Measurements from ENCODE around the gene BUB1B.
A peak's percentile ranks its signal among the peaks of the same experiment; 100 is the strongest.

The BUB1B gene

GRCh38 chr15:40266828-40267304 is 106.0 kb downstream of the BUB1B start:
- TF ChIP-seq REST (IDR thresholded peaks at IDR 0.05; ENCODE audit: low read depth) (no peak), CREB1 (IDR thresholded peaks at IDR 0.05; ENCODE audit: low read depth) (no peak), NFIC (IDR thresholded peaks at IDR 0.05) (0 out of 2 replicates have a peak, but pooled peaks have one; percentile 18), ZBTB7A (IDR thresholded peaks at IDR 0.05; ENCODE audit: low read depth) (no peak)

- TF ChIP-seq USF1 (IDR thresholded peaks at IDR 0.05) (no peak), TEAD4 (IDR thresholded peaks at IDR 0.05) (no peak), EP300 (IDR thresholded peaks at IDR 0.05; ENCODE audit: borderline replicate concordance) (no peak), NFIC (IDR thresholded peaks at IDR 0.05) (no peak), MAX (IDR thresholded peaks at IDR 0.05) (no peak), REST (IDR thresholded peaks at IDR 0.05; ENCODE audit: low read depth) (no peak), TAF1 (IDR thresholded peaks at IDR 0.05; ENCODE audit: low read depth) (no peak), ZBTB7A (IDR thresholded peaks at IDR 0.05; ENCODE audit: low read depth) (no peak), EGR1 (IDR thresholded peaks at IDR 0.05) (no peak)
These were observed 106.8 kb downstream of the BUB1B start for GRCh38 chr15:40267670-40268069.

- no peak for TF ChIP-seq USF1 (IDR thresholded peaks at IDR 0.05)
- no peak for TF ChIP-seq NFIC (IDR thresholded peaks at IDR 0.05)
- no peak for TF ChIP-seq FOXM1 (IDR thresholded peaks at IDR 0.05; ENCODE audit: borderline replicate concordance, low read depth)
These were observed 108.7 kb downstream of the BUB1B start for GRCh38 chr15:40269604-40270003.

GRCh38 chr15:40270246-40270995 is 109.6 kb downstream of the BUB1B start:
- TF ChIP-seq TAF1 (IDR thresholded peaks at IDR 0.05; ENCODE audit: low read depth) (no peak), EGR1 (IDR thresholded peaks at IDR 0.05) (no peak), RAD21 (IDR thresholded peaks at IDR 0.05; ENCODE audit: low read depth) (no peak)
